Measurements from ENCODE around the gene WDR59.

GRCh38 chr16:75021410-75021809 lies 36.5 kb upstream of the WDR59 start:
- TF ChIP-seq RFX5 (IDR thresholded peaks at IDR 0.05) (no peak), PHF8 (IDR thresholded peaks at IDR 0.05; ENCODE audit: borderline replicate concordance, low read depth) (no peak), PBX3 (IDR thresholded peaks at IDR 0.05) (no peak), POLR2A (IDR thresholded peaks at IDR 0.05; ENCODE audit: low read length) (no peak), CTCF (IDR thresholded peaks at IDR 0.05) (no peak), REST (IDR thresholded peaks at IDR 0.05) (no peak), HDAC2 (IDR thresholded peaks at IDR 0.05) (no peak), MAX (IDR thresholded peaks at IDR 0.05) (no peak), BCL3 (IDR thresholded peaks at IDR 0.05) (no peak), RAD21 (conservative IDR thresholded peaks at IDR 0.05 in 1 of 2, IDR thresholded peaks at IDR 0.05 in 1 of 2) (no peak), HOXA7 (CRISPR knock-in tag; IDR thresholded peaks at IDR 0.05) (no peak), FOXS1 (CRISPR knock-in tag; IDR thresholded peaks at IDR 0.05) (no peak), CEBPB (IDR thresholded peaks at IDR 0.05) (no peak)
